ELR (cell line): ENCODE data around the gene KLHDC7B.
"Not testable (repeated sequence)": the region's sequence is repeated elsewhere in the genome, so short reads cannot be mapped to it uniquely, and the experiment has no call there.

Experiments
- DNase-seq: peaks from one replicate; pipeline ENCODE4 v3.0.0-alpha.2; 2015; ENCODE audit warnings: low read depth

The KLHDC7B gene

DNA sequence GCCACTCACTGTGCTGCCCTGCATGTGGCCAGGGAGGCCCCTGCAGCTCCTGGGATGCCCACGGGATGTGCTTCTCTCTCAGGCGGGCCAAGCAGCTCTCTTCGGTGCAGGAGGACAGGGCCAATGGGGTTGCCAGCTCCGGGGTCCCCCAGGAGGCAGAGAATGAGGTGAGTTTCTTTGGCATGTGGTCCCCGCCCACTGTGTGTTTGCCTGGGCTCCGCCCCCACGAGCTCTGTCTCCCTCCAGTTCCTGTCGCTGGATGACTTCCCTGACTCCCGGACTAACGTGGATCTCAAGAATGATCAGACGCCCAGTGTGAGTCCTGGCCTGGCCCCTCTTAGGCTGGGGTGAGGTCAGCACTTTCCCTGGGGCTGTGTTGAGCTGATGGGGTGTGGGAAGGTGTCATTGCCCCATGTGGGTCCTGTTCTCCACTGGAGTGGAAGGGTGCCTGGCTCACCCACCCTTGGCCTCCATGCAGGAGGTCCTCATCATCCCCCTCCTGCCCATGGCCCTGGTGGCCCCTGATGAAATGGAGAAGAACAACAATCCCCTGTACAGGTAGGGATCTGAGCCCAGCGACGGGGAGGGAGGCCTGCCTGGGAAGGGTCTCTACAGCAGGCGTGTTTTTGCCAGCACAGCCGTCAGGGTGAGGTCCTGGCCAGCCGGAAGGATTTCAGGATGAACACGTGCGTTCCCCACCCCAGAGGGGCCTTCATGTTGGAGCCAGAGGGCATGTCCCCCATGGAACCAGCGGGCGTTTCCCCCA lies 28.0 kb upstream of the KLHDC7B start:
- no peak for DNase-seq

DNA sequence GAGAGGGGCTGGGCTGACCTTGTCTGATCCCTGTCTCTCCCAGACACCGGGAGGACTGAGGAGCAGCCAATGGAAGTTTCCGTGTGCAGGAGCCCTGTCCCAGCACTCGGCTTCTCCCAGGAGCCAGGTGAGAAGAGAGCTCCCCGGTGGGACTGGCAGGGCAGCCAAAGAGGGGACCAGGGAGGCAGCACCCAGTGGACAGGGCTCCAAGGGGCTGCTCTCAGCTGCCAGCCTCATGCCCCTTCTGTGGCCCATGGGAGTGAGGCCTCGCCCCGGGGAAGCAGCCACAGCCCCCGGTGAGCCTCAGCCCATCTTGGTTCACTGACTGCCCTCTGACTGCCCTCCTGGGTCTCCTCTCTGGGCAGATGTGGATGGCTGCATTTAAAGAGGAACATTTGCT lies 27.1 kb upstream of the KLHDC7B start:
- no peak for DNase-seq

DNA sequence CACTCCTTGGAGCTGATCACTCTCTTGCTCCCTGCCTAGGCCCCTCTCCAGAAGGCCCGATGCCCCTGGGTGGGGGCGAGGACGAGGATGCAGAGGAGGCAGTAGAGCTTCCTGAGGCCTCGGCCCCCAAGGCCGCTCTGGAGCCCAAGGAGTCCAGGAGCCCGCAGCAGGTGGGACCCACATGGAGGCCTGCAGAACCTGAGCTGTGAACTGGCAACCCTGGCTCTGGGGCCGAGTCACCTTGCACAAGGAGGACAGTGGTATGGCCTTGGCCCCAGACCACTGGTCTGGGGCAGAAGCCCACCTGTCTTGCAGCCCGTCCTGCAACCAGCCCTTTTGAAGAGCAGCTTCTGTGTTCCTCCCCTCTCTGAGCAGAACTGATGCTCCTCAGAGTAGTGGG lies 26.5 kb upstream of the KLHDC7B start:
- DNase-seq = no peak

DNA sequence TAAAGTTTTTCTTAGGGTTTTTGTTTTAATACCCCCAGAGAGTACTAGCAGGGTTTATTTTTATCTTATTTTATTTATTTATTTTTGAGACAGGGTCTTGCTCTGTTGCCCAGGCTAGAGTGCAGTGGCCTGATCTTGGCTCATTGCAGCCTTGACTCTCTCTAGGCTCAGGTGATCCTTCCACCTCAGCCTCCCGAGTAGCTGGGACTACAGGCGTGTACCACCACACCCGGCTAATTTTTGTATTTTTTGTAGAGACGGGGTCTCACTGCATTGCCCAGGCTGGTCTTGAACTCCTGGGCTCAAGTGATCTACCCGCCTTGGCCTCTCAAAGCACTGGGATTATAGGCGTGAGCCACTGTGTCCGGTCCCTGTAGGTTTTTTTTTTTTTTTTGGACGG lies 25.5 kb upstream of the KLHDC7B start:
- not testable (repeated sequence) for DNase-seq

DNA sequence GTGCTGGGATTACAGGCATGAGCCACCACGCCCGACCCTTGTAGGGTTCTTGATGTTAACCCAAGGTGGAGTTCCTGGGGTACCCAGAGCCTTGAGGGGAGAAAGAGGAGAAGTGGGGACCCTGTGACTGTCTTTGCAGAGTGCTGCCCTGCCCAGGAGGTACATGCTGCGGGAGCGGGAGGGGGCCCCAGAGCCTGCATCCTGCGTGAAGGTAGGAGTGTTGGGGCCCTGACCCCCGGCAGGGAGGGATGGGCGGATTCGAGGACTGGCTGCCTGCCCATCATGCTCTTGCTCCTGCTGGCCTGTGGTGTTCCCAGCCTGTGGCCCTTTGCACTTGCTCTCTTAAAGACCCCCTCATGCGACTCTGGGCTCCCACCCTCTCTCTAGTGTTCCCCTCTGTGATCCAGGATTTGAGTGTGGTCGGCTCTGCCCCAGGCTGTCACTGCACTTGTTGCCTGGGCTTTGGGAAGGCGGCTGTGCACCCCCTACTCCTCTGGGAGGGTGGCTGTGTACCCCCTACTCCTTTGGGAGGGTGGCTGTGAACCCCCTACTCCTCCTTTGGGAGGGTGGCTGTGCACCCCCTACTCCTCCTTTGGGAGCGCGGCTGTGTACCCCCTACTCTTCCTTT lies 24.8 kb upstream of the KLHDC7B start:
- no peak for DNase-seq

DNA sequence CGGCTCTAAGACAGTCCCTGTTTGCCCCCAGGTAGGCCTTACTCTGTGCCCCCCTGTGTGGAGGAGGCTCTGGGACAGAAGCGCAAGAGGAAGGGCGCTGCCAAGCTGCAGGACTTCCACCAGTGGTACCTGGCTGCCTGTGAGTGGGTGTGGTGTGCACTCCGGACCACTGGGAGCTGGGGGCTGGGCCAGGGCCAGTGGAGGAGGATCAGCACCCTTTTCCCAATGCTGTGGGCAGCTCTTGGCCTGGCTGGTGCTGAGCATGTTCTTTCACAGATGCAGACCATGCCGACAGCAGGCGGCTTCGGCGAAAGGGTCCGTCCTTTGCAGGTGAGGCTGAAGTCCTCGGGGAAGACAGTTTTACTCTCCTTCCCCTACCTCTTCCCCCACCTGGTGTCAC lies 24.0 kb upstream of the KLHDC7B start:
- DNase-seq = no peak

DNA sequence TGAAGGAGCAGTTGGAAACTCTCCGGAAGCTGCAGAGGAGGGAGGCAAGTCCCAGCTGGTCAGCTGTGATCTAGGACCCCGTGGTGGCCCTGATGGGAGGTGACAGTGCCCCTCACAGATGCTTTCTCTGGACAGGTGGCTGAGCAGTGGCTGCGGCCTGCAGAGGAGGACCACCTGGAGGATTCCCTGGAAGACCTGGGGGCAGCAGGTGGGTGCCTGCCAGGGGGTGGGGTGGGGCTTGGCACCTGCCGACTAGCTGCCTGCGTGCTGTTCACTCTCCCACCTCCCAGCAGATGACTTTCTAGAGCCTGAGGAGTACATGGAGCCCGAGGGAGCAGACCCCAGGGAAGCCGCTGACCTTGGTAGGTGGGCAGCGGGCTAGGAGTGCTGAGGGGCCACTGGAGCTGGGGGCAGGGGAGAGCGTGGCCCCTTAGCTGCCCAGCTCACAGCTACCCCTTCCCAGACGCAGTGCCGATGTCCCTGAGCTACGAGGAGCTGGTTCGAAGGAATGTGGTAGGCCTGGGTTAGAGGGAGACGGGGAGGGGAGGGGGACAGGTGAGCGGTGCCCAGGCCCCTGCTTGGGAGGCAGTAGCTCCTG lies 23.4 kb upstream of the KLHDC7B start:
- no peak for DNase-seq

DNA sequence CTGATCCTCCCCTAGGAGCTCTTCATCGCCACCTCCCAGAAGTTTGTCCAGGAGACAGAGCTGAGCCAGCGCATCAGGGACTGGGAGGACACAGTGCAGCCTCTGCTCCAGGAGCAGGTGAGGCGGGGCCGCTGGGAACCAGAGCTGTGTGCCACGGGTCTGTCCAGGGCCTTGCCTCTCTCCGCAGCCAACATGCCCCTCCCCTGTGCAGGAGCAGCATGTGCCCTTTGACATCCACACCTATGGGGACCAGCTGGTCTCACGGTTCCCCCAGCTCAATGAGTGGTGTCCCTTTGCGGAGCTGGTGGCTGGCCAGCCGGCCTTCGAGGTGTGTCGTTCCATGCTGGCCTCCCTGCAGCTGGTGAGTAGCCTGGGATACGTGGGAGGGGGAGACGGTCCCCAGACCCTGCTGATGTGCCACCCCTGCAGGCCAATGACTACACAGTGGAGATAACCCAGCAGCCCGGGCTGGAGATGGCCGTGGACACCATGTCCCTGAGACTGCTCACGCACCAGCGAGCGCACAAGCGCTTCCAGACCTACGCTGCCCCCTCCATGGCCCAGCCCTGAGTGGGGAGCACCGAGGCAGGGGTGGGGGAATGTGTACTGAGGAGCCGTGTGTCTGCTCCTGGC lies 22.8 kb upstream of the KLHDC7B start:
- no peak for DNase-seq

DNA sequence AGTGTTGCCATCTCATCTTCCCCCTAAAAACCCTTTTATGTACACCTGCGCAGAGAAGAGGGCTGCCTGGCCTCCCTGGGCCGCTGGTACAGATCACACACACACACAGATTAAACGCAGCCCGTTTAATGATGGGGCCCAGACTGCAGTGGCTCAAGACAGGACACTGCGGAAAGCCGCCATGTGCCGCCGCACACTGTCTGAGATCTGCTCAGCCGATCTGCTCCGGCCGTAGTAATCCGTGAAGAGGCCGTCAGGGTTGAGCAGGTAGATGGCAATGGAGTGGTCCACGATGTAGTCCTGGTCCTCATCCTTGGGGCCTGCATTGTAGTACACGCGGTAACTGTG lies 22.3 kb upstream of the KLHDC7B start:
- no peak for DNase-seq

DNA sequence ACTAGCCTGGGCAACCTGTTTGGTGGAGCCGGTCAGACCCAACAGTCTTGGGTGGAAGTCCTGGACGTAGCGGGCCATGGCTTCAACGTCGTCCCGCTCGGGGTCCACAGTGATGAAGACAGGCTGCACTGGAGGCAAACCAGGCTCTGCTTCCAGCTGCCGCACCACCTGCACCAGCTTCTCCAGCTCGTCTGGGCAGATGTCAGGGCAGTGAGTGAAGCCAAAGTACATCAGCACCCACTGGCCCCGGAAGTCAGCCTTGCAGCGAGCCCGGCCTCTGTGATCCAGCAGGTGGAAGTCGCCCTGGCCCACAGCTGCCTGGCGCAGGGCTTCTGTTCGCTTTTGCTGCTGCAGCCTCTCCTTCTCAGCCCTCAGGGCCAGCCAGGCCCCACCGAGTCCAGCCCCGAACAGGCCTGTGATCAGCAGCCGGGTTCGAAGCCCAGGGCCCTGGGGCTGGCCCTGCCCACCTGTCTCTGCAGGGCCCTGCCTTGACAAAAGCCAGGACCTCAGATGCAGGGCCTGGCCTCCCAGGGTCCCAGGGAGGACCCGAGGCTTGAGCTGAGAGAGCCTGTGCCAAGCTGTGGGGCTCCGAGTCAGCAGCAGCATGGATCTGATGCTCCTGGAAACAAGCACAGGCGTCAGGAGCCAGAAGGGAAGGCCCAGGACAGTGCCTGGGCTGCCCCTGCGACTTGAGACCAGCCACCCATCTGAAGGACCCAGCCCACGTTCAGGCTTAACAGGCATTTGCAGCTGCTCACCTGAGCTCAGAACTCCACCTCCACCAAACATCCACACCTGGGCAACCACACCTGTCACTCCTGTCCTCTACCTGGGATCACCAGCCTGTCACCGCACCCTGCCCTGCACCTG lies 21.7 kb upstream of the KLHDC7B start:
- no peak for DNase-seq

DNA sequence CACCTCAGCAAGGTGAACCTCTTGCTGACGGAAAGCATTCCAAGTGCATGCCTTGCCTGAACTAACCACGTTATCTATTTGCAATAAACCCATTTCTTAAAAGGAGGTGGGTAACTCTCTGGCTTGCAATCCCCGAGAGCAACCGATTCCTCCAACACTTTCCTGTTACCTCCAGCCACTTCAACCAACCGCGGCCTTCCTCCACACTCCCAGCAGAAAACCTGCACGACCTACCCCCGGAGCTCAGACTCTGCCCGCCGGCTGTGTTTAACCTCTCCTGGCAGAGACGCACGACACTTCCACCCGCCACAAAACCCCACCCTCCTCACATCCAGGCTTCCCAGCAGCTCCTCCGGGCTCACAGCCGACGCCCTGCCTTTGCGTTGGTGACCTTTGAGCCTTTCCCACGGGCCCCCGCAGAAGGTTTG lies 21.0 kb upstream of the KLHDC7B start:
- DNase-seq = no peak

DNA sequence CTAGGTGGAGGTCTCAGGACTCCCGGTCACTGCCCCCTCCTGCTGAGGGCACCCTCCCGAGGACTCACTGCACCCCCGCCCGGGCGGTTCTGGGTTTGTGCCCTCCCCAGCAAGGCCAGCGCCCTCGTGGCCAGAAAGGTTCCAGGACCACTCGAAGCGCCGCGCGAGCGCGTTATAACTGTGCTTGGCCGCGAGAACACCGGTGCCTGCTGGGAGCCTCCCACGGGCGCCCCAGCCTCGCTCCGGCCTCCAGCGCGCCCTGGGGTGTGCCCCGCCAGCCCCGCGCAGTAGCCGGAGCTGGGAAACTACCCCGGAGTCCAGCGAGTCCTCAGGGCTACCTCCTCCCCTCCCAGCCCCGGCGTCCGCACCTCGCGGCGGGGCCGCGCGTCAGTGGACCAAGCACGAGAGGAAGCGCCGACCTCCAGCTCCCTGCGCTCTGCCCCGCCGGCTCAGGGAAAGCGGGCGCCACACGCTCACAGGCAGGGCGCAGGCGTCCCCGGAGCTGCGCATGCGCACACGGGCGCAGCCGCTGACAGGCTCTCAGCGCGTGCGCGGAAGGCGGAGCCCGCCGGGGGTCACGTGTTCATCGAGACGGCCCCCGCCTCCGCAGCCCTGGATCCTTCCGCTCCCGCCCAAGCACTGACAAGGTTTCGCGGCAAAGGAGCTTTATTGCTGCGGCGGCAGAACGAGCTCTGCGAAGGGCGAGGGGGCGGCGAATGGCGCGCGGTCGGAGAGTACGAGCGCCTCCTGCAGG lies 20.4 kb upstream of the KLHDC7B start, which contains the start of gene SCO2:
TSS of gene SCO2 (minus strand) at position 495 of the 754 bp plus-strand sequence. CDS start 1,187 bp downstream, outside the sequence.
- peak; percentile 97 for DNase-seq

DNA sequence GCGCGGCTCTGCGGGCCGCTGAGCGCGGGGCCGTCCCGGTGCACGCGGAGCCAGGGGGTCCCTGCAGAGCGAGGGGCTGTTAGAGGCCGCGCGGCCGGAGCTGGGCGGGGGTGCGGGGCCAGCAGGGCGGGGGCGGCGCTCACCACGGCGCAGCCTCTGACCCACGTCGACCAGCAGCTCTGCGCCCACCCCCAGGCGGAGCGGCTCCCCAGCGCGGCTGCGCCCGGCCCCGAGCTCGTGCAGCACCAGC lies 19.9 kb upstream of the KLHDC7B start:
- DNase-seq = no peak

DNA sequence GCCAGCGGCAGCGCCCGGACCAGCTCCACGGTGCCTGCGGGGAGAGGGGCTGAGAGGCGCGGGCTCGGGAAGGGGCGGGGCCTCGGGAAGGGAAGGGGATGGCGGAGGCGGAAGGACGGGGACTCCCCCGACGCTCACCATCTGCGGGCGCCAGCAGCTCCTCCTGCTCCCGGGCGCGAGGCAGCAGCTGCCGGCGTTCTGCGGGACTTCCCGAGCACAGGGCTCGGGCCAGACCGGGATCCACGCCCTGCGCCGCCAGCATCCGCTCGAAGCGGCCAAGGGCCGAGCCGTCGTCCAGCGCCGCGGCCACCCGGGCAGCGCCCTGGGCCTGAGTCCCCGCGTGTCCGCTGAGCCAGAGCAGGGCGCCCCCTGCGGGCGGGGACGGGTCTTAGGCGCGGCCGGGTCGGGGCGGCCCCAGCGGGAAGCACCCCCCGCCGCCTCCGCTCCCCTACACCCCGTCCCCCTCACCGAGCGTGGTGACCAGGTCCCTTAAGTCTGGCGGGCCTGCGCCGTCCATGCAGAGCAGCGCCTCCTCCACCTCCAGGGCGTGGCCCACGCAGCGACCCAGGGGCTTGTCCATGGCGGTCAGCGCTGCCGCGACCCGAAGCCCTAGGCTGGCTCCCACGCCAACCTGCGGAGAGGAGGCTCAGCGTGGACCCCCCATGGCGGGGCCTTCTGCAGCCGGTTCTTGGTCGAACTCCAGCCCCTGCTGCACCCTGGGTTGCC lies 19.4 kb upstream of the KLHDC7B start:
- DNase-seq = peak; percentile 77

DNA sequence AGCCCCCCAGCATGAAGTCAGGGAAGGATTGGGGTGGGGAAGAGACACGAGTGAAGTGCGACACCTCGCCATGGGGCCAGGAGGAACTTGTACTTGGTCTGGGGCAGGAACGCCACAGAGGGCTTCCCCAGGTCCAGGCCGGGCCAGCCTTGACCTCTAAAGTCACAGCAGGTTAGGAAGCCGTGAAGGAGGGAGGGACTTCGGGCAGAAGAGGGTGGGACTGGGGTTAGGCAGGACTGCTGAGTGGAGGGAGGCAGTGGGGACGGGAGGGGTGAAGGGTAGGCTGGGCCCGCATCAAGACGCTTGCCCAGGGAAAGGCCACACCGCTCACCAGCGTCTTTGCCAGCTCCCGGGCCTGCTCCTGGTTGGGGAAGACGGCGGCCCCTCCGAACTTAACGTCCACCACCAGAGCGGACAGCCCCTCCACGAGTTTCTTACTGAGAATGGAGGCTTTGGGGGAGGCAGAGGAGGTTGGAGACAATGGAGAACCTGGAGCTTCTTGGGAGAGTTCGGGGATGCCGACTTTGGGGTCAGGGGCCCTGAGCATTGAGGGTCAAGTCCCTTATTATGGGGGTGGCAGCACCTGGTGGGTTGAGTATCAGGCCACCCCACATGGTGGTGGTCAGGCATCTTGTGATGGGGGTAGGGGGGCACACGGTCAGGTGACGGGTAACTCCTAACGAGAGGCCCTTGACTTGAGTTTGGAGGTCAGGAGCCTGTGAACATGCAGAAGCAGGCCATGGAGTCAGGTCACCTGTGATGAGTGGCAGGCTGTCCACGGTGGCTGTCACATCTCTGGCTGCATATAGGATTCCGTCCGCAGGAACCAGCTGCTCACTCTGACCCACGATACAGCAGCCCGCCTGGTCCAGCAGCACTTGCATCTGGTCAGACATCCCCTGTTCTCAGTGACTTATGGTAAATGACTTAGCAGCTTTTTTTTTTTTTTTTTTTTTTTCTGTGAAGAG lies 18.6 kb upstream of the KLHDC7B start:
- DNase-seq = no peak

DNA sequence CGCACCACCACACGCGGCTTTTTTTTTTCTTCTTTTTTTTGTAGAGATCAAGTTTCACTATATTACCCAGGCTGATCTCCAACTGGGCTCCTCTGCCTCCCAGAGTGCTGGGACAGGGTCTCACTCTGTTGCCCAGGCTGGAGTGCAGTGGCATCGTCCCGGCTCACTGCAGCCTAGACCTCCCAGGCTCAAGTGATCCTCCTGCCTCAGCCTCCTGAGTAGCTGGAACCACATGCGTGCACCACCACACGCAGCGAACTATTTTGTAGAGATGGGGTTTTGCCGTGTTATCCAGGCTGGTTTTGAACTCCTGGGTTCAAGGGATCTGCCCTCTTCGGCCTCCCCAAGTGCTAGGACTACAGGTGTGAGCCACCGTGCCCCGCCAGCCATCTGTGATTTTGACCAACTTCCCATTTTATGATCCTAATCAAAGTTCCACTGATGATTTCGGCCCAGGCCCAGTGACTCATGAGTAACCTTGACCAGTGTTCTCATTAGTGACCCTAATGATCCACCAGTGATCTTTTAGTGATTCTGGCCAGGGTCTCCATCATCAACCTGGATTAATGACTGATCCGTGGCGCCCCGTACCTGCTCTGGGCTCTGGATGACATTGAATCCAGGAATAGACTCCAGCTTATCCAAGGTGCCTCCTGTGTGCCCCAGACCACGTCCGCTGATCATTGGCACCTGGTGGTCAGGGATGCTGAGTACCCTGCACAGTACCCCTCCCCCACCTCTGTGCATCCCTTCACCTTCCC lies 17.6 kb upstream of the KLHDC7B start:
- no peak for DNase-seq

DNA sequence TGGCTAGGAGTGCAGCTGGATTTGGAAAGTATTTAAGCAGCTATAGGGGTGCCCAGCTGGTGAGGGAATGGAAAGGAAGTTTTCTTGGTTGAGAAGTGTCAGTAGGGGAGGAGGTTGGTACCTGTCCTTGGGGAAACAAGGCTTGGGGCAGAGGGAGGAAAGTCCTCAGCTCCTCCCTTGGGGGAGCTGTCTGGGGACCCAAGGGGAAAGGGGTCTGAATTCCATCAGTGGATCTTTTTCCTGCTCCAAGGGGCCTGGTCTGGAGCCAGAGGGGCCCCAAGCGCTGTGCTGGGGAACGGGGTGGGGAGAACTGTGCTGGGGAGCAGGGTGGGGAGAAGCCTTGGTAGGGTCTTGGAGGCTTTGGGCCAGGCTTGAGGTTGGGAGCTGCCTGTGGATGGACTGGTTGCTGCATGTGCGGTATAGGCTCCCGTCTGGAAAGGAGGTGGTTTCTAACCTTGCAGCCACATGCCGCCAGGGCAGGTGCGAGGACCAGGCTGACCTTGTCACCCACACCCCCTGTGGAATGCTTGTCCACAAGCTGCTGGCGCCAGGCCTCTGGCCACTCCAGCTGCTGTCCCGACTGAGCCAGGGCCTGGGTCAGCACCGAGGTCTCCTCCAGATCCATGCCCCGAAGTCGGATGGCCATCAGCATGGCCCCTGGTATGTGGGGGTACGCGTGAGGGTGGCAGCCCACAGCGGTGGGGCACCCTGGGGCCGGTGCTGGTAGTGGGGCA lies 16.9 kb upstream of the KLHDC7B start:
- no peak for DNase-seq

DNA sequence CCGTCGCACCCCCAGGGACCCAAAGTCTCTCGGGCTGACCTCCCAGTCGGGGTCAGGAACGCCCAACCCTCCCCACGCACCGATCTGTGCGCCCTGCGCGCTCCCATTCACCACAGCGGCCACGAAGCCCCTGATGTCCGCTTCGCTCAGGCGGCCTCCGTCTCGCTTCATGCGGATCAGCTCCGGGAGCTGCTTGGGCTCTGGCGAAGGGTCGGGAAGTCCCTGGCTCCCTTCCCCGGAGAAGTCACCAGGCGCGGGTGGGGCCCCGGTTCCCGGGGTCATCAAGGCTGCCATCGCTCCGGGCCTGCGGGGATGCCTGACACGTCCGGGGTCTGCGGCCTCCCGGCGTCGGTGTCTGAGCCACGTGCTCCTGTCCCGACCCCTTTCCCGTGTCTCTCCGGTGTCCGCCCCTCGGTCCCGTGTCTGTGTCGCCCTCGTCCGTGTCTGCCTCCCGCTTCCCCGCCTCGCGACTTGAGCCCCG lies 16.2 kb upstream of the KLHDC7B start:
- DNase-seq = no peak
